A172 (cell line): ENCODE data around the gene VPREB3. TPM values are rescaled to one million over a fixed set of nuclear protein-coding genes. Genes with fewer than 3 reads are reported as not detected.

ENCODE experiments used
- total RNA-seq: library from RNA; depleted of rRNA; stranded (reverse); fragments of >200 nt; shearing (Covaris generic); gene quantifications from 2 replicates; pipeline ENCODE4 v1.2.3, GENCODE V29; 2014; rRNA removed

Gene VPREB3
- total RNA-seq, 1 experiment from 2014 or later = not detected

Other genes with a start within 250 kb of the VPREB3 start
- gene IGLL1, start 174.1 kb downstream of the VPREB3 start, total RNA-seq = not detected in 2 replicates
- not detected in 2 replicates for gene DRICH1, start 122.1 kb downstream of the VPREB3 start, total RNA-seq
- gene RGL4, start 63.4 kb downstream of the VPREB3 start, total RNA-seq = not detected in 2 replicates
- gene ZNF70, start 3.3 kb downstream of the VPREB3 start, total RNA-seq = 1.7 TPM in 2 replicates
- gene C22orf15, start 8.6 kb upstream of the VPREB3 start, total RNA-seq = 0.26 and 0.40 TPM in 2 replicates
- 2.6 and 17.3 TPM in 2 replicates for gene CHCHD10, start 13.5 kb upstream of the VPREB3 start, total RNA-seq
- gene MMP11, start 18.4 kb upstream of the VPREB3 start, total RNA-seq = 8.2 and 10.3 TPM in 2 replicates
- 69.1 and 168 TPM in 2 replicates for gene SMARCB1, start 32.5 kb upstream of the VPREB3 start, total RNA-seq
- 0.79 and 1.7 TPM in 2 replicates for gene DERL3, start 84.6 kb upstream of the VPREB3 start, total RNA-seq
- 6.8 and 8.2 TPM in 2 replicates for gene SLC2A11, start 103.5 kb upstream of the VPREB3 start, total RNA-seq
- gene MIF, start 140.0 kb upstream of the VPREB3 start, total RNA-seq = 136 and 143 TPM in 2 replicates
- gene GSTT2B, start 206.8 kb upstream of the VPREB3 start, total RNA-seq = 6.3 and 7.5 TPM in 2 replicates
- 0.79 and 1.2 TPM in 2 replicates for gene DDTL, start 212.5 kb upstream of the VPREB3 start, total RNA-seq
- 78.7 and 124 TPM in 2 replicates for gene DDT, start 220.0 kb upstream of the VPREB3 start, total RNA-seq
- gene GSTT2, start 225.7 kb upstream of the VPREB3 start, total RNA-seq = not detected in 2 replicates